OCI-LY1 (cell line): ENCODE measurements around the gene LGR5.

Source experiments
- H2AFZ ChIP-seq: fragments of 200-600 bp; sonication (generic), shearing (Covaris generic); 2 replicates; pipeline ENCODE4 v1.6.0; 2014; ENCODE audit warnings: antibody characterized with exemption, mild to moderate bottlenecking, low read length
- H3F3A ChIP-seq: fragments of 200-600 bp; sonication (generic), shearing (Covaris generic); 2 replicates; pipeline ENCODE4 v1.6.0; 2014; ENCODE audit warnings: mild to moderate bottlenecking, antibody characterized with exemption, low read length, moderate library complexity; ENCODE audit not compliant: insufficient read depth
- H3K27ac ChIP-seq: fragments of 200-600 bp; sonication (generic); 2 replicates; pipeline ENCODE4 v1.5.1; 2014; ENCODE audit warnings: low read length, mixed run types, mild to moderate bottlenecking, low read depth; ENCODE audit not compliant: poor library complexity, severe bottlenecking
- H3K27me3 ChIP-seq: fragments of 200-600 bp; sonication (generic); 2 replicates; pipeline ENCODE4 v1.6.0; 2014; ENCODE audit warnings: antibody characterized with exemption, mild to moderate bottlenecking, low read length, moderate library complexity; ENCODE audit not compliant: insufficient read depth
- H3K36me3 ChIP-seq: fragments of 200-600 bp; sonication (generic); 2 replicates; pipeline ENCODE4 v1.6.1; 2014; ENCODE audit warnings: mild to moderate bottlenecking, antibody characterized with exemption, low read length, moderate library complexity, mixed read lengths; ENCODE audit not compliant: insufficient read depth
- H3K4me1 ChIP-seq: fragments of 200-600 bp; sonication (generic); 2 replicates; pipeline ENCODE4 v1.5.1; 2014; ENCODE audit warnings: mild to moderate bottlenecking, low read length, moderate library complexity; ENCODE audit not compliant: insufficient read depth, severe bottlenecking
- H3K4me2 ChIP-seq: fragments of 200-600 bp; sonication (generic), shearing (Covaris generic); 2 replicates; pipeline ENCODE4 v1.6.1; 2014; ENCODE audit warnings: low read length
- H3K4me3 ChIP-seq: fragments of 200-600 bp; sonication (generic); 2 replicates; pipeline ENCODE4 v1.5.1; 2014; ENCODE audit warnings: low read length, low read depth, mild to moderate bottlenecking, mixed read lengths; ENCODE audit not compliant: poor library complexity, severe bottlenecking
- H3K79me2 ChIP-seq: fragments of 200-600 bp; shearing (Covaris generic); 2 replicates; pipeline ENCODE4 v1.6.1; 2016; ENCODE audit warnings: mixed run types, low read length, mixed read lengths; ENCODE audit not compliant: insufficient read depth
- H3K9ac ChIP-seq: fragments of 200-600 bp; sonication (generic), shearing (Covaris generic); 2 replicates; pipeline ENCODE4 v1.6.1; 2014; ENCODE audit warnings: mild to moderate bottlenecking, low read length, mixed read lengths
- H3K9me2 ChIP-seq: fragments of 200-600 bp; sonication (generic), shearing (Covaris generic); 2 replicates; pipeline ENCODE4 v1.6.1; 2014; ENCODE audit warnings: low read depth, mild to moderate bottlenecking, low read length, mixed read lengths
- H3K9me3 ChIP-seq: fragments of 200-600 bp; shearing (Covaris generic); 2 replicates; pipeline ENCODE4 v1.6.1; 2014; ENCODE audit warnings: low read length, mixed read lengths
- H4K20me1 ChIP-seq: fragments of 200-600 bp; sonication (generic), shearing (Covaris generic); 2 replicates; pipeline ENCODE4 v1.6.0; 2016; ENCODE audit warnings: mild to moderate bottlenecking, low read length; ENCODE audit not compliant: insufficient read depth
- CTCF ChIP-seq: fragments of 200-600 bp; sonication (generic), shearing (Covaris generic); IDR thresholded peaks from 2 replicates; pipeline ENCODE4 v1.5.1; 2017; ENCODE audit warnings: mild to moderate bottlenecking, antibody characterized with exemption, low read length, moderate library complexity, mixed read lengths
- EZH2 ChIP-seq: fragments of 200-600 bp; sonication (generic), shearing (Covaris generic); IDR thresholded peaks from 2 replicates; pipeline ENCODE4 v1.8.0; 2017; ENCODE audit warnings: borderline replicate concordance, mixed run types, mild to moderate bottlenecking, antibody characterized with exemption, low read length, moderate library complexity, mixed read lengths

The LGR5 gene

GRCh38 chr12:71405884-71406283, 33.7 kb upstream of the LGR5 start:
- Histone ChIP-seq H4K20me1 (no peaks in the 10 kb centered on the region), H3K9me3 (no peaks in the 10 kb centered on the region), H3K4me3 (no peak overlapping the region), H3K4me1 (no peaks in the 10 kb centered on the region), H3F3A (no peaks in the 10 kb centered on the region), H2AFZ (no peak overlapping the region), H3K27ac (no peak overlapping the region), H3K4me2 (no peak overlapping the region), H3K79me2 (no peaks in the 10 kb centered on the region), H3K9me2 (no peaks in the 10 kb centered on the region), H3K36me3 (no peaks in the 10 kb centered on the region), H3K9ac (no peak overlapping the region), H3K27me3 (no peaks in the 10 kb centered on the region)
- no peak for TF ChIP-seq EZH2
- no peak for TF ChIP-seq CTCF

- no peaks in the 10 kb centered on the region for H3F3A ChIP-seq
- H3K4me3 ChIP-seq = no peak overlapping the region
- no peaks in the 10 kb centered on the region for H3K79me2 ChIP-seq
- H3K4me1 ChIP-seq = no peaks in the 10 kb centered on the region
- no peak overlapping the region for H3K27ac ChIP-seq
- no peaks in the 10 kb centered on the region for H3K9me3 ChIP-seq
- TF ChIP-seq CTCF (no peak), EZH2 (no peak)
- no peak overlapping the region for H2AFZ ChIP-seq
- no peak overlapping the region for H3K4me2 ChIP-seq
- H4K20me1 ChIP-seq = no peaks in the 10 kb centered on the region
- H3K9me2 ChIP-seq = no peaks in the 10 kb centered on the region
- no peaks in the 10 kb centered on the region for H3K27me3 ChIP-seq
- no peaks in the 10 kb centered on the region for H3K36me3 ChIP-seq
- no peak overlapping the region for H3K9ac ChIP-seq
These were observed 31.9 kb upstream of the LGR5 start for GRCh38 chr12:71407732-71408131.

GRCh38 chr12:71410844-71411243, 28.8 kb upstream of the LGR5 start:
- H4K20me1 ChIP-seq = no peaks in the 10 kb centered on the region
- no peak overlapping the region for H3K4me2 ChIP-seq
- H3K9me3 ChIP-seq = no peaks in the 10 kb centered on the region
- no peaks in the 10 kb centered on the region for H3F3A ChIP-seq
- no peak overlapping the region for H2AFZ ChIP-seq
- H3K27me3 ChIP-seq = no peaks in the 10 kb centered on the region
- no peaks in the 10 kb centered on the region for H3K9me2 ChIP-seq
- H3K4me1 ChIP-seq = no peaks in the 10 kb centered on the region
- no peak overlapping the region for H3K4me3 ChIP-seq
- H3K79me2 ChIP-seq = no peaks in the 10 kb centered on the region
- H3K36me3 ChIP-seq = no peaks in the 10 kb centered on the region
- no peak overlapping the region for H3K27ac ChIP-seq
- TF ChIP-seq EZH2 = no peak
- TF ChIP-seq CTCF = no peak
- H3K9ac ChIP-seq = no peak overlapping the region
